GM10266 (cell line): ENCODE measurements around the gene OTUD1.

Experiments used
- DNase-seq: peaks from one replicate; pipeline ENCODE4 v3.0.0; 2012; ENCODE audit errors: extremely low spot score
- CTCF ChIP-seq: IDR thresholded peaks from 2 replicates; pipeline ENCODE4 v1.5.1; 2012; ENCODE audit warnings: mild to moderate bottlenecking, low read depth; ENCODE audit not compliant: control insufficient read depth, insufficient read depth; ENCODE audit errors: missing control alignments

The OTUD1 gene

GRCh38 chr10:23481363-23481961 lies 42.6 kb downstream of the OTUD1 start:
- TF ChIP-seq CTCF: no peak
- DNase-seq: no peak

GRCh38 chr10:23490115-23490514 lies 51.2 kb downstream of the OTUD1 start:
- DNase-seq: no peak
- no peak for TF ChIP-seq CTCF
